PC-9 (cell line): Measurements from ENCODE around the gene SPACDR.

Experiments
- CTCF ChIP-seq: fragments of 200-600 bp; sonication (generic); conservative IDR thresholded peaks from 2 replicates; pipeline ENCODE4 v1.6.1; 2017; ENCODE audit warnings: mixed run types, antibody characterized with exemption, mild to moderate bottlenecking, moderate library complexity
- EZH2 ChIP-seq: fragments of 200-600 bp; sonication (generic); IDR thresholded peaks from 2 replicates; pipeline ENCODE4 v1.8.0; 2017; ENCODE audit warnings: antibody characterized with exemption, low read depth

GRCh38 chr7:100456562-100456961 lies 7.5 kb downstream of the SPACDR start:
- TF ChIP-seq CTCF: no peak
- TF ChIP-seq EZH2: no peak
